Measurements from ENCODE around the gene C16orf46.
A peak's percentile ranks its signal among the peaks of the same experiment; 100 is the strongest.
"Not testable (repeated sequence)": the region's sequence is repeated elsewhere in the genome, so short reads cannot be mapped to it uniquely, and the experiment has no call there.

The C16orf46 gene

GRCh38 chr16:81077076-81077940, at the start of gene C16orf46:
Gene C16orf46, minus strand, starts transcription at chr16:81077238. Its CDS starts 13,283 bp downstream, at chr16:81063955.
- DNase-seq: peak; percentile 92

GRCh38 chr16:81123092-81123852, 46.2 kb upstream of the C16orf46 start:
- no peak for DNase-seq

- no peak for DNase-seq
Measured at GRCh38 chr16:81121474-81121990, 44.5 kb upstream of the C16orf46 start.

- DNase-seq: no peak
Measured at GRCh38 chr16:81117436-81117835, 40.4 kb upstream of the C16orf46 start.

- no peak for DNase-seq
Measured at GRCh38 chr16:81116285-81116684, 39.2 kb upstream of the C16orf46 start.

GRCh38 chr16:81112453-81112852, 35.4 kb upstream of the C16orf46 start:
- no peak for DNase-seq

- DNase-seq: not testable (repeated sequence)
Measured at GRCh38 chr16:81109274-81109673, 32.2 kb upstream of the C16orf46 start.

- no peak for DNase-seq
Measured at GRCh38 chr16:81107511-81107910, 30.5 kb upstream of the C16orf46 start.

- DNase-seq: no peak
Measured at GRCh38 chr16:81106826-81107503, 29.9 kb upstream of the C16orf46 start.

- no peak for DNase-seq
Measured at GRCh38 chr16:81105946-81106345, 28.9 kb upstream of the C16orf46 start.

- no peak for DNase-seq
Measured at GRCh38 chr16:81101702-81102101, 24.7 kb upstream of the C16orf46 start.

GRCh38 chr16:81099958-81100357, 22.9 kb upstream of the C16orf46 start:
- no peak for DNase-seq

- DNase-seq: no peak
Measured at GRCh38 chr16:81097230-81097629, 20.2 kb upstream of the C16orf46 start.

GRCh38 chr16:81096715-81097208, 19.7 kb upstream of the C16orf46 start:
- DNase-seq: no peak

- peak; percentile 96 for DNase-seq
Measured at GRCh38 chr16:81095953-81096714, 19.1 kb upstream of the C16orf46 start, which contains the start of gene GCSH. Gene GCSH, minus strand, starts transcription at chr16:81096395. Its CDS starts 117 bp downstream, at chr16:81096278.

GRCh38 chr16:81095653-81095952, 18.6 kb upstream of the C16orf46 start:
- peak; percentile 8 for DNase-seq

GRCh38 chr16:81094771-81095251, 17.8 kb upstream of the C16orf46 start:
- DNase-seq: no peak

- no peak for DNase-seq
Measured at GRCh38 chr16:81088836-81089235, 11.8 kb upstream of the C16orf46 start.

GRCh38 chr16:81081014-81081413, 4.0 kb upstream of the C16orf46 start:
- DNase-seq: no peak

GRCh38 chr16:81080233-81080632, 3.2 kb upstream of the C16orf46 start:
- DNase-seq: no peak

GRCh38 chr16:81076566-81077075, 417 bp downstream of the C16orf46 start:
- peak; percentile 82 for DNase-seq

Data from RPMI8226 (cell line).